ENCODE data around the gene COL20A1. TPM values are rescaled to one million over a fixed set of nuclear protein-coding genes. Genes with fewer than 3 reads are reported as not detected.
A peak's percentile ranks its signal among the peaks of the same experiment; 100 is the strongest.

Gene COL20A1
- total RNA-seq, 3 donors from 2014 or later, result not detected

DNA sequence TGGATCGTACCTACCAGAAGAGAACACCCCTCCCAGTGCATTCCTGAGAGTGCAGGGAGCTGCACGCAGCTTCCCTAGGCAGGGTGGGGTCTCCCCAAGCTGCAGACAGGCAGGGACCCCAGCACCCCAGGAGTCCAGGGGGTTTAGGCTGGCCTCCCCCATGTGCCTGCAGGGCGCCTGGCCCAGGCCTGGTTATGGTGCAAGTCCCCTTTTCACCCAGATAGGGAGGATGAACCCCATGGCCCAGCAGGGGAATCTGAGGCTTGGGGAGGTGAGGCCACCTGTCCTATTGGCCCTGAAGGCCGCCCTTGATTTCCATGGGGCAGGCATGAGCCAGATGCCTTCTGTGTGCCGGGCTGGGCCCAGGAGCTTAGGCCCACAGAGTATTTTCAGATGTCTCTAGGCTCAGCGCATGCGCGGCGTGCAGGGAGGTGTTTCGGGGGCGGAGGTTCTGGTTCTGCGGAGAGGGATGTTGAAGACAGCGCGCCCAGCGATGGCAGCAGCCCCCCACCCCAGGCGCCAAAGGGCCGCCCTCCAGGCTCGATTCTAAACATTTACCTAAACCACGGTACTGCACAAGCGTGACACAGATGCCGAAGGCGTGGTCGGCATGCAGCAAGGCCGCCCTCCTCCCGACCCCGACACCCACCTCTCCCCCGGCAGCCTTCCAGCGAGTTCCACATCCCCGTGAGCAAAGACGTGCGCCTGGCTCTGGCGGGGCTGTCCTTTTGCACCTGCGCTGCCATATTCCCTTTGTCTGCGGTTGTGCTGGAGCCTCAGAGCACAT, 29.4 kb downstream of the COL20A1 start:
- no peak overlapping the region for H3K4me3 ChIP-seq
- DNase-seq (peak in 1 of 3 donors; percentile 27), ATAC-seq (no peak)
- intact Hi-C loops (cut with DNase I, micrococcal nuclease), result no loop called here
- H3K9me3 ChIP-seq, result no peaks in the 10 kb centered on the region
- TF ChIP-seq, protein P1, sequence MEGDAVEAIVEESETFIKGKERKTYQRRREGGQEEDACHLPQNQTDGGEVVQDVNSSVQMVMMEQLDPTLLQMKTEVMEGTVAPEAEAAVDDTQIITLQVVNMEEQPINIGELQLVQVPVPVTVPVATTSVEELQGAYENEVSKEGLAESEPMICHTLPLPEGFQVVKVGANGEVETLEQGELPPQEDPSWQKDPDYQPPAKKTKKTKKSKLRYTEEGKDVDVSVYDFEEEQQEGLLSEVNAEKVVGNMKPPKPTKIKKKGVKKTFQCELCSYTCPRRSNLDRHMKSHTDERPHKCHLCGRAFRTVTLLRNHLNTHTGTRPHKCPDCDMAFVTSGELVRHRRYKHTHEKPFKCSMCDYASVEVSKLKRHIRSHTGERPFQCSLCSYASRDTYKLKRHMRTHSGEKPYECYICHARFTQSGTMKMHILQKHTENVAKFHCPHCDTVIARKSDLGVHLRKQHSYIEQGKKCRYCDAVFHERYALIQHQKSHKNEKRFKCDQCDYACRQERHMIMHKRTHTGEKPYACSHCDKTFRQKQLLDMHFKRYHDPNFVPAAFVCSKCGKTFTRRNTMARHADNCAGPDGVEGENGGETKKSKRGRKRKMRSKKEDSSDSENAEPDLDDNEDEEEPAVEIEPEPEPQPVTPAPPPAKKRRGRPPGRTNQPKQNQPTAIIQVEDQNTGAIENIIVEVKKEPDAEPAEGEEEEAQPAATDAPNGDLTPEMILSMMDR (IDR thresholded peaks at IDR 0.05), result no peak
- H3K36me3 ChIP-seq (ENCODE audit: low read depth), result no peaks in the 10 kb centered on the region
- no peaks in the 10 kb centered on the region for H3K4me1 ChIP-seq (ENCODE audit: low read depth)

DNA sequence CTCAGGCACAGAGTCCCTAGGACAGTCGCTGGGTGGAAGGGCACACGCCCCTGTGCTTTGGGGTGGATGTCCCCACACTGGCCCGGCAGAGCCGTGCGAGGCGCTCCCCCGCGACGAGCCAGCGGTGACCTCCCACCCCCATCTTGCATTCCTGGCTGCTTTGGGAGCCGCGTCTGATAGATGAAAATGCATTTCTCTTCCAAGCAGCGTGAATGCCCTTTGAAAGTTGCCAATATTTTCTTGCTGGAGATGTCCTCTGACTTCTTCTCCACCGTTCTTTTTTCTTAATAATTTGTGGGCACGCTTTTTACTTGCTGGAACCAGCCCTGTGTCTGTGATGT, 29.9 kb downstream of the COL20A1 start:
- H3K4me3 ChIP-seq, result no peak overlapping the region
- ATAC-seq, result no peak
- no peaks in the 10 kb centered on the region for H3K4me1 ChIP-seq (ENCODE audit: low read depth)
- intact Hi-C loops (cut with DNase I, micrococcal nuclease), result no loop called here
- TF ChIP-seq, protein P1 (IDR thresholded peaks at IDR 0.05), result no peak
- no peaks in the 10 kb centered on the region for H3K9me3 ChIP-seq
- no peaks in the 10 kb centered on the region for H3K36me3 ChIP-seq (ENCODE audit: low read depth)
- no peak for DNase-seq

DNA sequence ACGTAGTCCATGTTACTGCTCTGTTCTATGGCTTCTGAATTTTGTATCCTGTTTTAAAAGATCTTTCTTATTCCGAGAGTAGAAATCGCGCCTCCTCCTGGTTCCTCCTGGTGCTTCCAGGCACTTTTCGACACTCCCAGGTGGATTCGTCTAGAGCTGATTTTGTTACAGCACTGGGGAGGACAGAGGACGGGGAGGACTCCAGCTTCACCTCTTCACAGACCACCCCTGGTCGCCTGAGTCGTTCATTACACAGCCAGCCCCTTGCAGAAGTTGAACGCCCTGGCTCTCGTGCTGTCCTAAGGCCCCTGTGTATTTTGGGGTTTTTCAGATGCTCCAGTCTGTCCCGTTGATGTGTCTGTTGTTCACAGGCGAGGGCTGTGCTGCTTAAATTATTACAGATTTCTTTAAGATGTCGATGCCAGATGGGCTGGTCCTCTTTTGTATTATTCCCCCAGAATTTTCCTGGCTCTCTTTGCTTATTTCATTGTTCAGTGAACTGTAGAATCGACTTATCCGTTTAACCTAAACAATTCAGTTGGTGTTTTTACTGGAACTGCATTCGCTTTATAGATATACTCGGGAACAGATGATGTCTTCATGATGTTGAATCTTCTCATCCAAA, 30.5 kb downstream of the COL20A1 start:
- Histone ChIP-seq H3K9me3 (no peaks in the 10 kb centered on the region), H3K4me1 (ENCODE audit: low read depth) (no peaks in the 10 kb centered on the region), H3K36me3 (ENCODE audit: low read depth) (no peaks in the 10 kb centered on the region), H3K4me3 (no peak overlapping the region)
- DNase-seq, result no peak
- intact Hi-C loops (cut with DNase I, micrococcal nuclease), result no loop called here
- TF ChIP-seq, protein P1 (IDR thresholded peaks at IDR 0.05), result no peak
- ATAC-seq, result no peak

- TF ChIP-seq, protein P1 (IDR thresholded peaks at IDR 0.05), result no peak
- peak in 1 of 3 donors; percentile 17 for DNase-seq
- no peaks in the 10 kb centered on the region for H3K4me1 ChIP-seq (ENCODE audit: low read depth)
- intact Hi-C loops (cut with DNase I, micrococcal nuclease), result no loop called here
- no peaks in the 10 kb centered on the region for H3K36me3 ChIP-seq (ENCODE audit: low read depth)
- no peak overlapping the region for H3K4me3 ChIP-seq
- ATAC-seq, result no peak
- H3K9me3 ChIP-seq, result no peaks in the 10 kb centered on the region
These were observed 32.1 kb downstream of the COL20A1 start for GRCh38 chr20:63325021-63325471.

DNA sequence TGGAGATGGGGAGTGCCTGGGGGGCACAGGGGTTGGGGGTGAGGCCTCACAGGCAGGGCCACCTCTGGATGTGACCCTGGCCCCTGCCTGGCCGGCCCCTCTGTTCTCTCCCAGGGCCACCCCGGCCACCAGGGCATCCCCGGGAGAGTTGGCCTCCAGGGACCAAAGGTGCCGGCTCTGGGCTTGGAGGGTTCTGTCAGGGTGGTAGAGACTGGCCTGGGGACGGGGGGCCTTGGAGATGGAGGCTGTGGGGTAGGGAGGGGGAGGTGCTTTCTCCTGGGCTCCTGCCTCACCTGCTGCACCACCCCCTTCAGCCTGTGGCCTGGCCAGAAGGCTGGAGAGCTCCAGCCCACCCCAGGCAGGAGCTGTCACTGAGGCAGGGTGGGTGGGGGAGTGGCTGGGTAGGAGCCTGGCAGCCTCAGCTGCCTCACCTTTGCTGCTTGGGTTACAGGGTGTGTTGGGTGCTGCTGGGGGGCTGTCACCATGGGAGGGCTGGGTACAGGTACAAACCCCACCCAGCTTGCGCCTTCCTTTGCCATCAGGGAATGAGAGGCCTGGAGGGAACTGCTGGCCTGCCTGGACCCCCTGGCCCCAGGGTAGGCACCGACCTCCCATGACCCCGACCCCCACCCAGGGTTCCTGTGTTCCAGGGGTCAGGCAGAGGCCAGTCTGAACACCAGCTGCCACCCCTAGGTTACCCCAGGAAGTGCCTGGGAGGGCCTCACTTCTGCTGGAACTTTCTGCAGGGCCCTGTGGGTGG, 32.7 kb downstream of the COL20A1 start:
- H3K4me3 ChIP-seq, result no peak overlapping the region
- H3K4me1 ChIP-seq (ENCODE audit: low read depth), result no peaks in the 10 kb centered on the region
- ATAC-seq, result no peak
- DNase-seq, result peak in 2 of 3 donors; percentile 7 to 30
- H3K36me3 ChIP-seq (ENCODE audit: low read depth), result no peaks in the 10 kb centered on the region
- TF ChIP-seq, protein P1 (IDR thresholded peaks at IDR 0.05), result no peak
- no peaks in the 10 kb centered on the region for H3K9me3 ChIP-seq
- intact Hi-C loops (cut with DNase I, micrococcal nuclease), result no loop called here
